NCI-H748 (cell line): ENCODE measurements around the gene ALG9.

ENCODE experiments used
- DNase-seq: peaks from one replicate; lab custom pipeline; 2025; ENCODE audit not compliant: unreplicated experiment; lab: John Stamatoyannopoulos, UW

The ALG9 gene

DNA sequence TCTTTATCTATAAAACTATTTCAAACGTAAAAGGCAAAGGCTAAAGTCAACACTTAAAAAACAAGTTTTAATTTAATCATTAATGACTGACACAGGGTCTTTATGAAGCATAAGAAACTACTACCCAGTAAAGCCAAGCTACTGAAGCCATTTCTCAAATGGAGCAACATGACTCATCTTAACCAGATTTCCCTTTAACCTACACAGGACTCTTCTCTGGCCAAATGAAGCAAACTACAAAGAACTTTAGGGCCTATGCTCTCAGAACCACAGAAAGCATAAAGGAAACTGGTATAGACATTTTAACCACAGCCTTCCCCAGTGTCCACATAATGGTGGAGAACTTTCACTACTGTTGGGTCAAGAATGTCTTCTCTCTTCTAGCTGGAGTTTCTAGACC is 34.7 kb downstream of the ALG9 start:
- no peak for DNase-seq

DNA sequence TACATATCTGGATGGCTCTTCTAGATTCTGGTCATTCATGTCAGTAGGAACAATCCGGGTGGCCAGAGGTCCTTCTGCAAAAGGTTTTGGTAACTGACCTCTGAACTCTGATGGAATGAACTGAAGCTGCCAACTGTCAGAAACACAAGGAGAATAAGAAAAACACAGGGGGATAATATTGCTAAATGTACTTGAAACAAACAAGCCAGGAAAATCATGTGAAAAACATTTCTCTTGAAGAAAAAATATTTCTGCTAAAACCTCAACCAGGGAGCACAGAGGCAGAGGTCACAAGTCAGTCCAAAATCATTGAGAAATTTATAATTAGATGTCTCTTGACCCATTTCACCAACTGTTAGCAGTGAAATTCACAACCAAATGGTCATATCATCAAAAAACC is 35.2 kb downstream of the ALG9 start:
- DNase-seq: no peak

DNA sequence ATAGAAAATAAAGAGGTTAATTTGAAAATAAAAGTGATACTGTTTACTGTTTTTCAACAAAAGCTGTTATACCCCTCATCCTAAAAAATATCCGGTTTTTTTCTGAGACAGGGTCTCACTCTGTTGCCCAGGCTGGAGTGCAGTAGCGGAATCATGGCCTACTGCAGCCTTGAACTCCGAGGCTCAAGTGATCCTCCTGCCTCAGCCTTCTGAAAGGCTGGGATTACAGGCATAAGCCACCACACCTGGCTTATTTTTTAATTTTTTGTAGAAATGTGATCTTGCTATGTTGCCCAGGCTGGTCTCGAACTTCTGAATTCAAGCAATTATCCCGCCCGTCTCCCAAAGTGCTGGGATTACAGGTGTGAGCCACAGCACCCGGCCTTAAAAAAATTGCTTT is 35.7 kb downstream of the ALG9 start:
- no peak for DNase-seq

DNA sequence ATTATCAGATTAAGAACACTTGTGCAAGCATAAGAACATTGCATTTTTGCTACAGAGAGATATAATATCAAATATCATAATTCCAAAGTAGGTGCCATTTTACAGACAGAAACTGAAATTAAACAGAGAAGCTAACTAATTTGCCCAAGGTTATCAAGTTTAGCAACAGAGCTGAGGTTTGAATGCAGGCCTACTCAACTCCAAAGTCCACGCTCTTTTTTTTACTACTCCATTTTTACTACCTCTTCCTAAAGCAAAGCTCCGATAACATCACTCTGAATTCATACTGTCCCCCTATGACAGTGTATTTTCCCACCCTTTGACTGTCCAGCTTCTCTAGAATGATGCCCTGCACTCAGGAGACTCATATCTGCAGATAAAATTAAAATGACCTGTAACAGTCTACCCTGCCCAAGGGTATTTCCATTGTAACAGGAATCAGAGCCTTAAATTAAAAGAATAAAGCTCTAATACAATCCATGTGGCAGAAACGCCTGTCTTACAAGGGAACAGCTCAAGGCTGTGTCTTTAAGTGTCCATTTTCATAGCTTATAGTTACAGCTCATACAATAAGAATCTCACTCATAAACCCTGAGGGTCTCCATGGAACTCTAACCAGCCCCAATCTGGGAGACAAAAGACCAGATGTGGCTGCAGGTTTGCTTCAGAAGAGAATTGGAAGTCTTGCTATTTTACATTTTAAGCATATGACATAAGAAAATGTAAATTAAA is 36.8 kb downstream of the ALG9 start:
- no peak for DNase-seq

DNA sequence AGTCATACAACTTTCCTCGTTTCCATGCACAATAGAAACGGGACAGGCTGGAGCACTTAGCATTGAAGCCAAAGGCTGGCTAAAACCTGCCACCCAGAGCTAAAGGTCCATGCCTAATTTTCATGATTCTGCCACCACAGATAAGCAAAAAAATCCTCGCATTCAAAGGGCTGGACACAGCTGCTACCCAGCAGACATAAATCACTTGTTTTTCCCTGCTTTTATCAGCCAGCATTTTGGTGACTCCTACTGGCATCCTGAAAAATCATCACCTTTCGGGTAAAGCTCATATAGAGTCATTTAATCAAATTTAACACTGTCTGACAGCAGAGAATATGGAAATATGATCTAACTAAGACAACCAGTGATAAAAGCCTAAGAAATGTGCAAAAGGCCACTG is 37.9 kb downstream of the ALG9 start:
- DNase-seq: no peak

DNA sequence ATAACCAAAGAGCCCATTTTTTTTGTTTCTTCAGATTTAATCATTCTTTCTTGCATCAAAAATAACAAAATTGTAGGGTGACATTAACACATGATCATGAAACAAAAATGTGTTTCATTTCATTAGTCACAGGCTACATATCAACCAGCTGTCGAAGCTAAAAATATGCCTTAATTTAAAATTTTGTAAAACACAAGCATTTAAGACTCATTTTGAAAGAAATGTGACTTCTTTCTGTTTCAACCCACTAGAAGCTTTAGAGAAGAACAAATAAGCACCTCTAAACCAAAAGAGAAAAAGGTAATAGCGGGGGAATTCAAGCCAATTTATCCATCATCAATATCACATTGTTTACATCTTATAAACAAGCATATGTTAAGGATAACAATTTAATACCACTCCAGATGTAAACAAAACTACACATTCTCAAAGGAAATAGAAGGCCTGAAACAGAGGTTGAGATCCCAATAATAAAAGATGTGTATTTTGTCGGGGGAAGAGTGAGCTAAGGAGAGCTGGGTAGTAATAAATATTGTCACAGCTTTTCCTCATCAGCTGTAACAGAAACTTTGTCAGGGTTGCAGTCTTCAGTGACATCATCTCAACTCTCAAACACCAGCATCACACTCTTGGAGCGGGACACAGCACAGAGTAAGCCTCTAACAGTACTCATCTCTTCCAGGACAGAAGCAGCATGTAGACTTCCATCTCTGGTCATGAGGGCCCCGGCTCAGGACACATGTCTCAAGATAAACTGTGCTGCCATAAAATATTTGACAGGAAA is 42.0 kb downstream of the ALG9 start:
- DNase-seq: no peak

DNA sequence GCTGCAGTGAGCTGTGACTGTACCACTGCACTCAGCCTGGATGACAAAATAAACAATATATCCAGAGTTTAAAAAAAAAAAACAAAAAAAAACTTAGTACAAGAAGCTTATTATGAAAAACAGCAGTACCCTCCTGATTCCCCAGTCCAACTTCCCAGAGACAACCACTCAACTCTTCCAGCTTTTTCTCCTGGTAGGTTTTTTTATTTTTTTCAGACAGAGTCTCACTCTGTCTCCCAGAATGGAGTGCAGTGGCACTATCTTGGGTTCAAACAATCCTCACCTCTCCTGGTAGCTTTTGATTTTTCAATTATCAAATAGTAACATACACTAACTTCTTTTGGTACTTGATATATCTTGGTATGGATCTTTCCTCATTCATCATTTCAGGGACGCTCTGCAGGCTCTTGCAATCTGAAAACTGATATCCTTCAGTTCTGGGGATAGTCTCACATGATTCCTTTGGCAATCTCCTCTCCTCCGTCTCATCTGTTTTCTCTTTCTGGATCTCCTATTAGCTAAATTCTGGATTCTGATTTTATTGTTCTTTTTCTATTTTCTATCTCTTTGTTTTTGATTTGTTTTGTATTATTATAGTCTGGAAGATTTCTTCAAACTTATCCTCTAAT is 44.9 kb downstream of the ALG9 start:
- DNase-seq: no peak

DNA sequence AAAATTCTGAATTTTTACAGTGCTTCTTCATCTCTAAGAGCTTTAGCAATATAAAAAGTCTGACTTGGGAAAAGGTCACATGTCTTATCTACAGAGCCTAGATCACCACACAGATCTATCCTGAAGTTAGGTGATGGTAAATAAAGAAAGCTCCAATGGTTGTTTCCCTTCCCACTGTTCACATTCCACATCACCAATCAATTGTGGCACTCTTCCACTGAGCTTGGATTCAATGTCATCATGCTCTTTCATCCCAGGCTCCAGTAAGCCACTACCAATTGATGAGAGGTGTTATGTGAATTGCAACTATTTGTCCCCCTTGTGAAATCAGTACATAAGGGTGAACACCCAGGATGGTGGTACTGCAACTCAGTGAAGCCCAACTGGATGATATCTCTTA is 47.8 kb downstream of the ALG9 start:
- DNase-seq: no peak

DNA sequence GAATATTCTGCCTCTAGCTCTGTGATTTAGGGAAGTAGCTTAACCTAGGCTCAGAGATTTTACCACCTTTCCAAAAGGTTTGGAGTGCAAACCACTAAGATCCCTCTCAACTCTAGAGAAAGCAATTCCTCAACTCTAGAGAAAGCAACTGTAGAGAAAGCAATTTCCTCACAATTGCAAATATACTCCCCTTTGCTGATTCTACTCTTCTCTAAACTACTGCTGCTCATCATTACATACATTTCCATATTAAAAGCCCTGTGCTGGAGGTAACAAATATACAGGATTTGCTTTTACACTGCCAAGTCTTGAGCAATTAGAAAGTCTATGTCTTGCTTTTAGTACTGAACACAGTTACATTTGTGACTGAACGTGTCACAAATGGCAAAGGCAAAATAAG is 48.2 kb downstream of the ALG9 start:
- no peak for DNase-seq

DNA sequence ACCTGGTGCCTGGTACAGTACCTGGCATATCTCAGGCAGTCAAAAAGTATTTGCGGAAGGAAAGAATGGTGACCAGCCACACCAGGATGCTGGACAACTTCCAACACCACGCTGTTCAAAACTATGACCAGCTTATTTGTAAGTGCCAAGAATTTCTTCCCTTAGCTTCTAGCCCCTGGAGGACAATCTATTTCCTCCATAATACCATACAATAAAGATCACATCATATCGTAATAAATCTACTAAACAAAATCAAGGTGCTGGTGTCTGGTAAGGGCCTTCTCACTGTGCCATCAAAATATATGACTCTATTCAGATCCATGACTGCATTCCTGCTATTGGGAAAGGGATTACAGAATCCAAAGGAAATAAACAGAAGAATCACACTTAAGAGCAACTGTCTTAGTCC is 51.5 kb downstream of the ALG9 start:
- no peak for DNase-seq

DNA sequence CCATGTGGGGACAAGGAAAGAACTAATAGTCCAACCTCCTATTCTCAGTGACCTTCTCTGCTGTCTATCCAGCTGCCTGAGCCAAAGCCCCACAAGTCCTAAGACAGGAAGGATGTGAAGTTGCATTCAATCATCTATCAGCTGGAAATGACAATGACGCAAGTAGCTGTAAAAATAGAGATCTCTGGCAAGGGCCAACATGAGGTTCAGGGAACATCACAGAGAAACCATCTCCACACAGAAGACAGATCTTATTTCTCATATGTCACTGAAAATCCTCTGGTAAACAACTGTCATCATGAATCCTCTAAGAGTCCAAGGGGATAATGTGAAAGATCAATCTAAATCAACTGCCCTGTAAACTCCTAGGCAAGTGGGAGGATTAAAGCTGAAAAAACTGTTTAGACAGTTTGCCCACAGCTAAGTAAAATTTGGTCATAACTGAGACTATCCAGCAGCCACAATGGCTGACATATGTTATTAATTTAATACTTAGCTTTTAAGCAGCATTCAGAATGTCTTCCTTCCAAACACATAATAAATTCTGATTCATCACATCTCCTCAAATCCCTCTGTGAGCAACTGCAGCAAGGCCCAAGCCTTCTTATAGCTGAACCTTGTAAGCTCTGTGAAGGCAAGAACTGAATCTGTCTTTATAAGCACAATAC is 52.1 kb downstream of the ALG9 start:
- DNase-seq: no peak

DNA sequence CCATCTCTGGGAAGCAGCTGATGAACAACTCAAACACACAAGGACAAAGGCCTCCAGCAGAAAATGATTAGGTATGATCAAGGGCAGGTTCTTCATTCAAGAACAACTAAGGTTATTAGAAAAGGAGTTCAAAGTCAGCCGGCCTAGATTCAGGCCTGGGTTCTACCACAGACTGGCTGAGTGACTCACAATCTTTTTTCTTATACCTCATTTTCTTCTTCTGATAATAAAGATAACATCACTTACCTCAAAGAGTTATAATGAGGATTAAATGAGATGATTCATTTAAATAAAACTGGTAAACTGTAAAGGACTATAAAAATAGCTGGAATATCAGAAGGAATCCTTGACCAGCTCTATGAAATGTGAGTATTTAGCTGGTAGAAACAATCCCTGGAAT is 55.9 kb downstream of the ALG9 start:
- DNase-seq: no peak

DNA sequence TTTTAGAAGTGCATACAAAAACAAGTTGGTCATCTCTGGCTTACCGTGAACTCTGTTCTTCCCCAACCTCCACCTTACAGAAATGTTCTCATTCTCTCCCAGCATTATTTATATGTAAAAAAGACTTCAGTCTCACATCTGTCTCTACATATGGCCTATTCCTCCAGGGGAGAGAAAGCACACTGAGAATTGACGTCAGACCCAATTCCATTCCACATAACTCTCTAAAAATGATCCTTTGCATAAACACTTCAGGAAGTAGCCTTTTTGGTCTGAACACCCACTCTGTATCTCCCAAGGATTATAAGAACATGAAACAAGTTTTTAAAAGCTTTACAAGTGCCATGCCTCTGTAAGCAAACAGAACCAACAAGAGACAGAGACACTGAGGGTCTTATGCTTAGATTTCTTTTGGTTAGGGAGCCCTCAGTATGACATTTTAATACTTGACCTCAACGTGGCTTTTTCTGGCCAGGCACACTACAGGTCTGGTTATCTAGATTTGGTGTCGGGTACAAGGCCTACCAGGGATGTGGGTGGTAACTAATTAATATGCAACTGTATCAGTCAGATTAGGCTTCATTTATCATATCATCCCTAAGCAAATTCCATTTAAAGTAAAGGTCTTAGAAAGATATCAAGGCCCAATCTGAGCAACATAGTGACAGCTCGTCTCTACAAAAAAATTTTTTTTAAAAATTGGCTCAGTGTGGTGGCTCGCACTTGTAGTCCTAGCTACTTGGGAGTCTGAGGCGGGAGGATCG is 56.6 kb downstream of the ALG9 start:
- no peak for DNase-seq

DNA sequence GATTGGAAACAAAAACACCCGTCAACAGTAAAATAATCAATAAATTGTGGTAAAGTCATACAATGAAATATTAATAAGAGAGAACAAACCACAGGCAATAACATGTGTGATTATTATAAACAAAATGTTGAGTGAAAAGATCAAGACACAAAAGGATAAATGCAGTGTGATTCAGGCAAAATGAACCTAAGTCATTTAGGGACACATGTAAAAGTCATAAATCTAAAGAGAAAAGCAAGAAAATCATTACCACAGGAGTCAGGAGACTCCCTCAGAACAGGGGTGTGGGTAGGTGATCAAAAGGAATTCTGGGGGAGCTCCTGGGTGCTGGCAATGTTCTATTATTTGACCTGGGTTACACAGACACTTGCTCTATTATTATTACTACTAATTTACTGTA is 57.3 kb downstream of the ALG9 start:
- DNase-seq: no peak

DNA sequence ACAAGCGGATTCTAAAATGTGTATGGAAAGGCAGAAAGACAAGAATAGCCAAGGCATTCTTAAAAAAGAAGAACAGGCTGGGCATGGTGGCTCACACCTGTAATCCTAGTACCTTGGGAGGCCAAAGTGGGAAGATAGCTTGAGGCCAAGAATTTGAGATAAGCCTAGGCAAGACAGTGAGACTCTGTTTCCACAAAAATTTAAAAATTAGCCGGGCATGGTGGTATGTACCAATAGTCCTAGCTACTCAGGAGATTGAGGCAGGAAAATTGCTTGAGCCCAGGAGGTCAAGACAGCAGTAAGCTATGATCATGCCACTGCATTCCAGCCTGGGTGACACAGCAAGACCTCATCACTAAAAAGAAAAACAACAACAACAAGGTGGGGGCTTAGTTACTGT is 59.2 kb downstream of the ALG9 start:
- DNase-seq: no peak

DNA sequence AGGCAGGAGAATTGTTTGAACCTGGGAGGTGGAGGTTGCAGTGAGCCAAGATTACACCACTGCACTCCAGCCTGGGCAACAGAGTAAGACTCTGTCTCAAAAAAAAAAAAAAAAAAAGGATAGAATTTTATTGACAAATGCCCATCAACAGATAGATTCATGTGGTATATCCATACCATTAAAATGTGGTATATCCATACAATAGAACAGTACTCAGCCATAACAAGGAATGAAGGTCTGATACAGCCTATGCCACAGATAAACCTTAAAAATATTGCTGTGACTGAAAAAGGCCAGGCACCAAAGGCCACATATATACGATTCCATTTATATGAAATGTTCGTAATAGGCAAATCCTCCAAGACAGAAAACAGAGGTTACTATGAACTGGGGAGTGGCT is 59.9 kb downstream of the ALG9 start:
- DNase-seq: no peak

DNA sequence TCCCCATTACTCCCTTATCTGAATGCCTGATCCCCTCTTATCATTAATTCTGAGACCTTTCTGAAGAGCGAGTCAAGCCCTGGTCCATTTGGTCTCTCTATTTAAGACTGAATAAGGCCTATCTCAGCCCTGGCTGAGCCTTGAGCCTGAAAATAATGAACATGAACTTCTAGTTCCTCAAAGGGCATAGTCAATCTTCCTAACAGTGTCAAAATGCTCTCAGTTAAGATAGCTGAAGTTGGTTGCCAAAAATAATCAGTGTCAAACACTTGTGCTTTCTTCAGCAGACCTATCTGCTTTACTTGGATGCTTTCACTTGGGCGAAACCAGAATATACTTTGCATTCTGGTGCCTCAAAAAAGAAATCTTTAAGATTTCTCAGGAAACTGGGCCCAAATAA is 62.5 kb downstream of the ALG9 start:
- DNase-seq: no peak

DNA sequence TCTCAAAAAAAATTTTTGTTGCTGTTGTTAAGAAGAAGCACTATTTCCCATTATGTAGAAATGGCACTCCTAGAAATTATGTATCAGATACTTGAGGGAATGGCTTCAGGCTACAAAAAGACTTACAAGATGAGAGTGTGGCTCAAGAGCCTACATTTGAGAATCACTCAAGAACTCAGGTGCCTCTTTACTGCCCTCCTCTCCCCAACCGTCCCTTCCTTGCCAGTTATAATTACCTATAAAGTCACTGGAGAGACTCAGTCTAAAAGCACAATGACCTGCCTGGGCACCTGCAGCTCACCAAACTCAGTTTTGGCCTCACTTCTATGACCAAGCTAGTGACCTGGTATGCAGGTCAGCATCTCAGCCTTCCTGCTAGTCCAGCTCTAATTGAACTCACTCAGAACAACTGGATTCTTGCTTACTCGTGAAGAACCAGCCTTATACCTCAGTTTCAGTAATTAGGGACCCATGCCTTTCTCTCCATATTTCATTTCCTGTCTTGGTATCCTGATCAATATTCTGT is 63.3 kb downstream of the ALG9 start:
- no peak for DNase-seq

DNA sequence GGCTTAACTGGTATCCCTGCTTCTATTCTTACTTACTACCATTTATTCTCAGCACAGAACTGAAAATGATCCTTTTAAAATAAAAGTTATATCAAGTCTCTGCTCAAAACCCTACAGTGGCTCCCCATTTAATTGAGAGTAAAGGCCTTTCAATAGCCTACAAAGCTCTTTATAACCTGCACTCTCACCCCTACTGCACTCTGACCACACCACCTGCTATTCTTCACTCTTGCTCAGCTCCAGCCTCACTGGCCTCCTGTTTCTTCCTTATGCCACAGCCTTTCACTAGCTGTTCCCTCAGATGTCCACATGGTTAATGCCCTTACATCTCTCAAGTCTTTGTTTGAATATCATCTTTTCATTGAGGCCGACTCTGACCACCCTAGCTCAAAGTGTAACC is 64.3 kb downstream of the ALG9 start:
- DNase-seq: no peak

DNA sequence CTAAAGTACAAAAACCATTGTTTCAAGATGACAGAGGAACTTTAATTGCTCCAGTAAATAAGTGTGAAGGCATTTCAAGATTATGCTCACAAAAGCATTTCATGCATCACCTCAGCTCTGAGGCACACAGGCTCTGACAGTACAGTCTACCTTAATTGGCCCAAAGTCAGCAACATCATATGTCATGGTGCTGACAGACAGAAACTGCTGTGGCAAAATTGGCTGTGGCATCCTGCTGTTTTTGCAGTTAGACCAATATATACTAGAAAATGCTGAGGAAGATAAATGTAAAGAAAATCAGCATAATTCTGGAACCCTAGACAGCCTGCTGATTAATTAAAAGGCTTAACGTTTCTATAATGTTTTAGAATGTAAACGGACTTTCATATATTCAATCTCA is 70.2 kb downstream of the ALG9 start:
- DNase-seq: no peak

DNA sequence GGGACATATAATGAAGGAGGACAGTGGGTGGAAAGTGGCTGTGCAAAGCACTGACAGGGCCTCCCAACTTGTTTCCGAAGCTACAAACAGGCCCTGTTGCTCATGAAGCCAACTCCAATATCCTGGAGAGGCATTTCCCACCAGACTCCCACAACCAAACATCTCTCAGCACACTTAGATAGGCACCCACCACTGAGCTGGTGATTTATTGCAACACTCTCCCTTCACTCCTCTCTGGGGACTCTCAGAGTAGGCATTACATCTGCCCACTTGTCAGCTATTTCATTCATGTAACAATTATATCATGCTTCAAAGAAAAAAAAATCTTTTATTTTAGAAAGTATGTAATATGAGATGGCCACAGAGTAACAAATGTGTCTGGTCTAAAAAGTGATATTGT is 73.1 kb downstream of the ALG9 start:
- DNase-seq: no peak
